Left lung (tissue), 10 donors: ENCODE measurements around the gene TAOK1. TPM values are rescaled to one million over a fixed set of nuclear protein-coding genes. Genes with fewer than 3 reads are reported as not detected.
A peak's percentile ranks its signal among the peaks of the same experiment; 100 is the strongest.

Source experiments
- ATAC-seq: fragments of 200-7000 bp; cut with Tn5 transposase; one replicate; pipeline ENCODE4 v1.9.1; 2020; ENCODE audit warnings: moderate library complexity
- DNase-seq, 4 donors: peaks; one replicate each; pipeline ENCODE4 v3.0.0-alpha.2; 2013 to 2020
- H3K27ac ChIP-seq, 2 donors: fragments of 200-600 bp; sonication (generic) in 1 of 2; one replicate each; pipeline versions ENCODE4 v1.5.0 to v1.8.0; 2020 to 2021
- H3K27me3 ChIP-seq, 2 donors: fragments of 200-600 bp; sonication (generic) in 1 of 2; one replicate each; pipeline versions ENCODE4 v1.5.0 to v1.8.0; 2020 to 2021
- H3K36me3 ChIP-seq, 2 donors: fragments of 200-600 bp; sonication (generic) in 1 of 2; one replicate each; pipeline versions ENCODE4 v1.5.0 to v1.8.0; 2020 to 2021
- H3K4me1 ChIP-seq, 2 donors: fragments of 200-600 bp; one replicate each; pipeline ENCODE4 v1.8.0; 2021
- H3K4me3 ChIP-seq, 2 donors: fragments of 200-600 bp; sonication (generic) in 1 of 2; one replicate each; pipeline versions ENCODE4 v1.5.0 to v1.8.0; 2020 to 2021; ENCODE audit warnings: mild to moderate bottlenecking in 1 of 2
- H3K9me3 ChIP-seq, 2 donors: fragments of 200-600 bp; sonication (generic) in 1 of 2; one replicate each; pipeline versions ENCODE4 v1.5.0 to v1.8.0; 2020 to 2021
- CTCF ChIP-seq, 2 donors: fragments of 200-600 bp; sonication (generic) in 1 of 2; IDR thresholded peaks; one replicate each; pipeline versions ENCODE4 v1.5.0 to v1.8.0; 2021; ENCODE audit warnings: antibody characterized with exemption in 2 of 2
- intact Hi-C, 2 donors: fragments of 100-400 bp; cut with DNase I; formaldehyde crosslinking; loops; one replicate each; pipeline versions ENCODE4 v1.11.2 to v1.14.2; 2022
- polyA plus RNA-seq, 6 donors: library from polyadenylated mRNA; unstranded; fragments of 120-200 nt; gene quantifications; one replicate each; pipeline ENCODE4 v1.2.1, GENCODE V29; 2013; ENCODE audit not compliant: insufficient read length in 6 of 6
- total RNA-seq, 2 donors: library from RNA; stranded (reverse); fragmentation: NEBNext Ultra II Directional; extraction: Animal tissue kit (Norgen Biotek cat#: 25700); gene quantifications; one replicate each; pipeline ENCODE4 v1.2.1, GENCODE V29; 2021
- donor health status: DM: no; HTN: yes; CAD: no.
- donor health status: DM: no; HTN: no; CAD: no.

TAOK1 gene
- total and polyA plus RNA-seq, 8 donors: 43.4 to 66.0 (median 46.3) TPM

- H3K27me3 ChIP-seq: no peaks in the 10 kb centered on the region
- H3K36me3 ChIP-seq: peaks cover 0 to 5% of the 10 kb centered on the region in 2 donors
- no peak overlapping the region for H3K4me3 ChIP-seq
- TF ChIP-seq CTCF (IDR thresholded peaks at IDR 0.05): no peak
- intact Hi-C loops: no loop called here
- ATAC-seq (no peak), DNase-seq (no peak)
- no peaks in the 10 kb centered on the region for H3K9me3 ChIP-seq
- no peak overlapping the region for H3K27ac ChIP-seq
- peaks cover 3 to 30% of the 10 kb centered on the region in 2 donors for H3K4me1 ChIP-seq
Measured at GRCh38 chr17:29559640-29560039, 169.5 kb downstream of the TAOK1 start.

GRCh38 chr17:29560316-29560715 lies 170.2 kb downstream of the TAOK1 start:
- no peak for ATAC-seq
- peaks cover 0 to 5% of the 10 kb centered on the region in 2 donors for H3K36me3 ChIP-seq
- DNase-seq: no peak
- no peak overlapping the region for H3K4me3 ChIP-seq
- intact Hi-C loops: no loop called here
- TF ChIP-seq CTCF (IDR thresholded peaks at IDR 0.05): no peak
- H3K27ac ChIP-seq: no peak overlapping the region
- no peaks in the 10 kb centered on the region for H3K27me3 ChIP-seq
- no peaks in the 10 kb centered on the region for H3K9me3 ChIP-seq
- H3K4me1 ChIP-seq: peaks cover 3 to 36% of the 10 kb centered on the region in 2 donors

GRCh38 chr17:29561554-29562517 lies 171.7 kb downstream of the TAOK1 start:
- Histone ChIP-seq H3K4me3 (no peak overlapping the region), H3K9me3 (no peaks in the 10 kb centered on the region), H3K27me3 (peaks cover 0 to 11% of the 10 kb centered on the region in 2 donors), H3K36me3 (peaks cover 0 to 5% of the 10 kb centered on the region in 2 donors), H3K4me1 (peaks cover 3 to 51% of the 10 kb centered on the region in 2 donors), H3K27ac (peak overlapping the region in 1 of 2 donors; percentile 10)
- intact Hi-C loops: no loop called here
- ATAC-seq (no peak), DNase-seq (peak in 3 of 4 donors; percentile 14 to 57 (median 39))
- TF ChIP-seq CTCF (IDR thresholded peaks at IDR 0.05): no peak

GRCh38 chr17:29562615-29563014 lies 172.5 kb downstream of the TAOK1 start:
- no peak for TF ChIP-seq CTCF (IDR thresholded peaks at IDR 0.05)

GRCh38 chr17:29563816-29564215 lies 173.7 kb downstream of the TAOK1 start:
- H3K36me3 ChIP-seq: peaks cover 0 to 5% of the 10 kb centered on the region in 2 donors
- ATAC-seq (no peak), DNase-seq (no peak)
- H3K27me3 ChIP-seq: peaks cover 0 to 11% of the 10 kb centered on the region in 2 donors
- peaks cover 3 to 63% of the 10 kb centered on the region in 2 donors for H3K4me1 ChIP-seq
- H3K4me3 ChIP-seq: no peak overlapping the region
- H3K27ac ChIP-seq: no peak overlapping the region
- no peak for TF ChIP-seq CTCF (IDR thresholded peaks at IDR 0.05)
- intact Hi-C loops: no loop called here
- no peaks in the 10 kb centered on the region for H3K9me3 ChIP-seq

More at GRCh38 chr17:29562615-29563014, 172.5 kb downstream of the TAOK1 start:
- intact Hi-C loops: no loop called here
- Histone ChIP-seq H3K36me3 (peaks cover 0 to 5% of the 10 kb centered on the region in 2 donors), H3K4me1 (peaks cover 3 to 59% of the 10 kb centered on the region in 2 donors), H3K9me3 (no peaks in the 10 kb centered on the region), H3K27me3 (peaks cover 0 to 11% of the 10 kb centered on the region in 2 donors), H3K27ac (peak overlapping the region in 1 of 2 donors; percentile 10), H3K4me3 (no peak overlapping the region)
- no peak for ATAC-seq
- no peak for DNase-seq
